Thoracic aorta (tissue), 2 donors: ENCODE data around the gene REEP2. TPM values are rescaled to one million over a fixed set of nuclear protein-coding genes. Genes with fewer than 3 reads are reported as not detected.
"Not testable (repeated sequence)": the region's sequence is repeated elsewhere in the genome, so short reads cannot be mapped to it uniquely, and the experiment has no call there.

ENCODE experiments used
- ATAC-seq: fragments of 150-250 bp; one replicate; pipeline ENCODE4 v1.8.0; 2017; ENCODE audit warnings: low read depth; ENCODE audit not compliant: insufficient number of reproducible peaks, low FRiP score
- DNase-seq: peaks from one replicate; pipeline ENCODE4 v3.0.0-alpha.2; 2020; ENCODE audit warnings: low spot score
- H3K27ac ChIP-seq, 2 donors: fragments of 200-600 bp; sonication (generic); 1 replicate in 1 of 2; 2 replicates in 1 of 2; pipeline ENCODE4 v1.5.1; 2016; ENCODE audit warnings: mild to moderate bottlenecking in 2 of 2, moderate library complexity in 2 of 2
- H3K27me3 ChIP-seq: fragments of 200-600 bp; sonication (generic); replicated peaks from 2 replicates; pipeline ENCODE4 v1.6.0; 2016; ENCODE audit warnings: mild to moderate bottlenecking; ENCODE audit not compliant: insufficient read depth
- H3K36me3 ChIP-seq: fragments of 200-600 bp; sonication (generic); one replicate; pipeline ENCODE4 v1.5.1; 2016
- H3K4me1 ChIP-seq, 2 donors: fragments of 200-600 bp; sonication (generic); 1 replicate in 1 of 2; 2 replicates in 1 of 2; pipeline versions ENCODE4 v1.5.1 to v1.6.0; 2016; ENCODE audit warnings: low read depth in 2 of 2, mild to moderate bottlenecking in 1 of 2; ENCODE audit not compliant: control insufficient read depth in 1 of 2
- H3K4me3 ChIP-seq: fragments of 200-600 bp; sonication (generic); 2 replicates; pipeline ENCODE4 v1.5.1; 2016; ENCODE audit warnings: mild to moderate bottlenecking
- H3K9me3 ChIP-seq: fragments of 200-600 bp; sonication (generic); 2 replicates; pipeline ENCODE4 v1.5.1; 2016
- CTCF ChIP-seq: fragments of 200-600 bp; sonication (generic); IDR thresholded peaks from one replicate; pipeline ENCODE4 v1.5.1; 2019; ENCODE audit warnings: antibody characterized with exemption
- total RNA-seq, 2 donors: library from RNA; depleted of rRNA; stranded (reverse); fragments of >200 nt; gene quantifications; one replicate each; pipeline versions ENCODE4 v1.1.0 to v1.2.3, GENCODE V29; 2016

Gene REEP2
- total RNA-seq, 2 donors from 2014 or later = 8.9 to 11.5 TPM

GRCh38 chr5:138408023-138408422 is 30.8 kb upstream of the REEP2 start:
- no peaks in the 10 kb centered on the region for H3K4me1 ChIP-seq
- H3K36me3 ChIP-seq = peaks cover 10% of the 10 kb centered on the region
- no peaks in the 10 kb centered on the region for H3K27me3 ChIP-seq
- no peak overlapping the region for H3K4me3 ChIP-seq
- ATAC-seq (no peak), DNase-seq (no peak)
- TF ChIP-seq CTCF = no peak
- H3K9me3 ChIP-seq = no peaks in the 10 kb centered on the region
- H3K27ac ChIP-seq = no peak overlapping the region

- not testable (repeated sequence) for H3K27ac ChIP-seq, H3K4me3 ChIP-seq, H3K9me3 ChIP-seq, H3K27me3 ChIP-seq, H3K4me1 ChIP-seq, DNase-seq, ATAC-seq
- H3K36me3 ChIP-seq = peaks cover 24% of the 10 kb centered on the region
- peak; percentile 56 for TF ChIP-seq CTCF
Measured at GRCh38 chr5:138410996-138411640, 27.7 kb upstream of the REEP2 start.

GRCh38 chr5:138418444-138418843 is 20.4 kb upstream of the REEP2 start:
- DNase-seq (no peak), ATAC-seq (no peak)
- Histone ChIP-seq H3K27ac (no peak overlapping the region), H3K4me3 (no peak overlapping the region), H3K4me1 (no peaks in the 10 kb centered on the region), H3K9me3 (no peaks in the 10 kb centered on the region), H3K27me3 (no peaks in the 10 kb centered on the region), H3K36me3 (peaks cover 76% of the 10 kb centered on the region)
- TF ChIP-seq CTCF = no peak

- no peak overlapping the region for H3K27ac ChIP-seq
- ATAC-seq (no peak), DNase-seq (no peak)
- H3K4me1 ChIP-seq = no peaks in the 10 kb centered on the region
- TF ChIP-seq CTCF = no peak
- H3K36me3 ChIP-seq = peaks cover 83% of the 10 kb centered on the region
- no peaks in the 10 kb centered on the region for H3K9me3 ChIP-seq
- no peak overlapping the region for H3K4me3 ChIP-seq
- H3K27me3 ChIP-seq = no peaks in the 10 kb centered on the region
Measured at GRCh38 chr5:138425079-138425478, 13.8 kb upstream of the REEP2 start.

- no peak for DNase-seq
- no peaks in the 10 kb centered on the region for H3K27me3 ChIP-seq
- peaks cover 31% of the 10 kb centered on the region for H3K36me3 ChIP-seq
- H3K4me3 ChIP-seq = no peak overlapping the region
- peaks cover 5 to 18% of the 10 kb centered on the region in 2 donors for H3K4me1 ChIP-seq
- no peak overlapping the region for H3K27ac ChIP-seq
- no peak for ATAC-seq
- TF ChIP-seq CTCF = no peak
- no peaks in the 10 kb centered on the region for H3K9me3 ChIP-seq
Measured at GRCh38 chr5:138435943-138436342, 2.9 kb upstream of the REEP2 start.
